WERI-Rb-1 (cell line): ENCODE measurements around the gene MTRR.

Experiments used
- DNase-seq: peaks from one replicate; pipeline ENCODE4 v3.0.0-alpha.2; 2020
- H3K27ac ChIP-seq: fragments of 250-450 bp; sonication (Bioruptor Pico); 2 replicates; pipeline ENCODE4 v1.5.1; 2020; ENCODE audit warnings: mild to moderate bottlenecking, moderate library complexity
- H3K27me3 ChIP-seq: fragments of 250-450 bp; sonication (Bioruptor Pico); 2 replicates; pipeline ENCODE4 v1.5.1; 2021; ENCODE audit warnings: mild to moderate bottlenecking, low read depth, moderate library complexity; ENCODE audit not compliant: insufficient read depth, severe bottlenecking
- H3K36me3 ChIP-seq: fragments of 250-450 bp; sonication (Bioruptor Pico); 2 replicates; pipeline ENCODE4 v1.5.1; 2020; ENCODE audit warnings: mild to moderate bottlenecking, moderate library complexity
- H3K4me3 ChIP-seq: 2 replicates; pipeline ENCODE4 v1.5.1; 2011; ENCODE audit warnings: low read depth, mild to moderate bottlenecking, control low read depth, low read length
- H3K9me3 ChIP-seq: fragments of 250-450 bp; sonication (Bioruptor Pico); 2 replicates; pipeline ENCODE4 v1.5.1; 2021; ENCODE audit warnings: mild to moderate bottlenecking, moderate library complexity; ENCODE audit not compliant: severe bottlenecking
- TF ChIP-seq, protein P1 (sequence below): IDR thresholded peaks from 2 replicates; pipeline ENCODE4 v1.5.1; 2011; ENCODE audit warnings: low read depth, mild to moderate bottlenecking, control low read depth, inconsistent platforms, low read length

Gene MTRR

GRCh38 chr5:7828269-7828668 is 40.7 kb upstream of the MTRR start:
- Histone ChIP-seq H3K36me3 (peaks cover 36% of the 10 kb centered on the region), H3K27me3 (no peaks in the 10 kb centered on the region), H3K27ac (no peak overlapping the region), H3K4me3 (no peak overlapping the region), H3K9me3 (no peaks in the 10 kb centered on the region)
- DNase-seq = no peak
- TF ChIP-seq, protein P1, sequence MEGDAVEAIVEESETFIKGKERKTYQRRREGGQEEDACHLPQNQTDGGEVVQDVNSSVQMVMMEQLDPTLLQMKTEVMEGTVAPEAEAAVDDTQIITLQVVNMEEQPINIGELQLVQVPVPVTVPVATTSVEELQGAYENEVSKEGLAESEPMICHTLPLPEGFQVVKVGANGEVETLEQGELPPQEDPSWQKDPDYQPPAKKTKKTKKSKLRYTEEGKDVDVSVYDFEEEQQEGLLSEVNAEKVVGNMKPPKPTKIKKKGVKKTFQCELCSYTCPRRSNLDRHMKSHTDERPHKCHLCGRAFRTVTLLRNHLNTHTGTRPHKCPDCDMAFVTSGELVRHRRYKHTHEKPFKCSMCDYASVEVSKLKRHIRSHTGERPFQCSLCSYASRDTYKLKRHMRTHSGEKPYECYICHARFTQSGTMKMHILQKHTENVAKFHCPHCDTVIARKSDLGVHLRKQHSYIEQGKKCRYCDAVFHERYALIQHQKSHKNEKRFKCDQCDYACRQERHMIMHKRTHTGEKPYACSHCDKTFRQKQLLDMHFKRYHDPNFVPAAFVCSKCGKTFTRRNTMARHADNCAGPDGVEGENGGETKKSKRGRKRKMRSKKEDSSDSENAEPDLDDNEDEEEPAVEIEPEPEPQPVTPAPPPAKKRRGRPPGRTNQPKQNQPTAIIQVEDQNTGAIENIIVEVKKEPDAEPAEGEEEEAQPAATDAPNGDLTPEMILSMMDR = no peak

DNA sequence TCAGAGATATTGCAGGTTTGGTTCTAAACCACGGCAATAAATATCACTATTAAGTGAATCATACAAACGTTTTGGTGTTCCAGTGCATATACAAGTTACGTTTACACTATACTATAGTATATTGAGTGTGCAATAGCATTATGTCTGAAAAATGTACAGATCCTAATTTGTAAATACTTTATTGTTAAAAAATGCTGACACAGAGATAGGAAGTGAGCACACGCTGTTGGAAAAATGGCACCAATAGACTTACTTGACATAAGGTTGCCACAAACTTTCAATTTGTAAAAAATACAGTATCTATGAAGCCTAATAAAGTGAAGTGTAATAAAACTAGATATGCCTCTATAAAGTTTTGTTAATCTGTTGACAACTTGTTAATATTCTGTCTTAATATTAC is 34.0 kb upstream of the MTRR start:
- no peak overlapping the region for H3K27ac ChIP-seq

DNA sequence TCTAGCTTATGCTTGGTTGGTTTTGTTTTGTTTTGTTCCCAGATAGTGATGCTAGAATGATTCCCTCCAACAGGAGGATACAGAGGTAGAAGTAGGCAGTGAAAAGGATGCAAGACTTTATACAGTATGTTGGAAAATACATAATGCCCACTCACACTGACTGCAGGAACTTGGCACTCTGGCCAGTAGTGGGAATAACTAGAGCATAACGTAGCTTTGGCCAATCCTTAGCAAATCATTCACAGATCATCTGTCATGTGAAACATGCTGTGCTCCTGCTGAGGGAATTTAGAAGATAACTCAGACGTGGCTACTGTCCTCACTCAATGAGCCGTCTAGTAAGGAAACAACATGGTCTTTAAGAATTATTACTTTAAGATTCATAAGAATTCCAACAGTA is 31.5 kb upstream of the MTRR start:
- TF ChIP-seq, protein P1 = no peak
- H3K27me3 ChIP-seq = no peaks in the 10 kb centered on the region
- no peaks in the 10 kb centered on the region for H3K36me3 ChIP-seq
- no peak for DNase-seq
- no peaks in the 10 kb centered on the region for H3K9me3 ChIP-seq
- no peak overlapping the region for H3K4me3 ChIP-seq
- H3K27ac ChIP-seq = peak overlapping the region; percentile 4

More for the DNA sequence above, 34.0 kb upstream of the MTRR start:
- Histone ChIP-seq H3K9me3 (no peaks in the 10 kb centered on the region), H3K27me3 (no peaks in the 10 kb centered on the region), H3K4me3 (no peak overlapping the region), H3K36me3 (no peaks in the 10 kb centered on the region)
- TF ChIP-seq, protein P1 = no peak
- DNase-seq = no peak

- Histone ChIP-seq H3K4me3 (no peak overlapping the region), H3K27me3 (no peaks in the 10 kb centered on the region), H3K9me3 (no peaks in the 10 kb centered on the region), H3K36me3 (no peaks in the 10 kb centered on the region), H3K27ac (no peak overlapping the region)
- TF ChIP-seq, protein P1 = no peak
- no peak for DNase-seq
These were observed 26.4 kb upstream of the MTRR start for GRCh38 chr5:7842531-7842930.

- no peak for DNase-seq
- Histone ChIP-seq H3K36me3 (no peaks in the 10 kb centered on the region), H3K27me3 (no peaks in the 10 kb centered on the region), H3K27ac (no peak overlapping the region), H3K4me3 (no peak overlapping the region), H3K9me3 (no peaks in the 10 kb centered on the region)
- TF ChIP-seq, protein P1 = no peak
These were observed 24.0 kb upstream of the MTRR start for GRCh38 chr5:7844901-7845300.

- no peak overlapping the region for H3K4me3 ChIP-seq
- H3K9me3 ChIP-seq = no peaks in the 10 kb centered on the region
- no peak overlapping the region for H3K27ac ChIP-seq
- TF ChIP-seq, protein P1 = no peak
- no peaks in the 10 kb centered on the region for H3K27me3 ChIP-seq
- DNase-seq = no peak
- H3K36me3 ChIP-seq = no peaks in the 10 kb centered on the region
These were observed 23.4 kb upstream of the MTRR start for GRCh38 chr5:7845557-7845956.
